ENCODE measurements around the gene HOMEZ. TPM values are rescaled to one million over a fixed set of nuclear protein-coding genes. Genes with fewer than 3 reads are reported as not detected.

The HOMEZ gene
- total and polyA plus RNA-seq, 7 experiments from 2014 or later, result 5.2 to 20.4 (median 8.6) TPM

DNA sequence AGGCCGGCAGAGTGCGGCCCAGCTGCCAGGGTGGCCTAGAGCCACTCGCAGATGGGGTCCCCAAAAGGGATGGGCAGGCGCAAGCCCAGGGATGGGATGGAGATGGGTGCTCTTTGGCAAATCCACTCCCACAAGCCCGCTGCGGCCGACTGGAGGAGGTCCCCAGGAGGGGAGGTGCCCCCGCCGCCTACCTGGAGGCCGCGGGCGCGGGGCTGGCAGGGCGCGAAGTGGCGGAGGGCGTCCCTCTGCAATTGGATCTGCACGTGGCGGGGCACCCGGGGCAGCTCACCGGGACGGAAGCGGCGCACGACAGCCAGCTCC lies 16.0 kb upstream of the HOMEZ start:
- Mint-ChIP-seq H3K27me3 (peaks cover 9 to 15% (median 14%) of the 10 kb centered on the region in 5 donors), H3K9me3 (peaks cover 0 to 5% (median 0%) of the 10 kb centered on the region in 11 donors), H3K4me1 (peaks cover 7 to 41% (median 26%) of the 10 kb centered on the region in 7 donors), H3K36me3 (peaks cover 0 to 13% (median 0%) of the 10 kb centered on the region in 5 donors), H3K27ac (peak overlapping the region; percentile 89 to 99 (median 95)), H3K4me3 (peak overlapping the region; percentile 88 to 100 (median 98))
- H3K27ac ChIP-seq (ENCODE audit: low read depth, low read length), result peak overlapping the region; percentile 95
- POLR2A ChIA-PET, result interaction anchor here (0.5 to 7.6 kb wide), 25 partner anchors 9 to 911 kb away, joined by 3 to 286 read pairs (median 3); partner anchors contain the start of genes ACIN1, C14orf119, CEBPE and DCAF11
- no peaks in the 10 kb centered on the region for H3K9me3 ChIP-seq (ENCODE audit: control insufficient read depth in 2 of 3, low read length in 3 of 3)
- H3K4me1 ChIP-seq (ENCODE audit: control insufficient read depth in 2 of 2, insufficient read depth in 2 of 2, low read length in 2 of 2), result peaks cover 0 to 15% of the 10 kb centered on the region in 2 donors
- CTCF ChIA-PET, result interaction anchor here (1.0 to 5.1 kb wide), 6 partner anchors 9 to 182 kb away, joined by 4 to 41 read pairs (median 4); partner anchors contain the start of genes HOMEZ and PABPN1
- peak overlapping the region; percentile 98 for H3K4me3 ChIP-seq (ENCODE audit: low read length)
- H3K36me3 ChIP-seq (ENCODE audit: control insufficient read depth in 2 of 3, insufficient read depth in 3 of 3, low read length in 3 of 3), result peaks cover 0 to 17% (median 0%) of the 10 kb centered on the region in 3 experiments
- ATAC-seq (peak; percentile 14), DNase-seq (peak in 4 of 9 donors; percentile 74 to 81 (median 80))
- H3K27me3 ChIP-seq (ENCODE audit: control insufficient read depth in 2 of 2, insufficient read depth in 2 of 2, low read length in 2 of 2), result no peaks in the 10 kb centered on the region
- intact Hi-C loops (cut with micrococcal nuclease), result loop anchor here (1.0 to 10.0 kb wide), 27 partner anchors 9 to 1827 kb away; partner anchors contain the start of genes ACIN1 (in 2 of the 2), C14orf119 (in 2 of the 2), DAD1 (in 2 of the 2) and DCAF11 (in 2 of the 2)

DNA sequence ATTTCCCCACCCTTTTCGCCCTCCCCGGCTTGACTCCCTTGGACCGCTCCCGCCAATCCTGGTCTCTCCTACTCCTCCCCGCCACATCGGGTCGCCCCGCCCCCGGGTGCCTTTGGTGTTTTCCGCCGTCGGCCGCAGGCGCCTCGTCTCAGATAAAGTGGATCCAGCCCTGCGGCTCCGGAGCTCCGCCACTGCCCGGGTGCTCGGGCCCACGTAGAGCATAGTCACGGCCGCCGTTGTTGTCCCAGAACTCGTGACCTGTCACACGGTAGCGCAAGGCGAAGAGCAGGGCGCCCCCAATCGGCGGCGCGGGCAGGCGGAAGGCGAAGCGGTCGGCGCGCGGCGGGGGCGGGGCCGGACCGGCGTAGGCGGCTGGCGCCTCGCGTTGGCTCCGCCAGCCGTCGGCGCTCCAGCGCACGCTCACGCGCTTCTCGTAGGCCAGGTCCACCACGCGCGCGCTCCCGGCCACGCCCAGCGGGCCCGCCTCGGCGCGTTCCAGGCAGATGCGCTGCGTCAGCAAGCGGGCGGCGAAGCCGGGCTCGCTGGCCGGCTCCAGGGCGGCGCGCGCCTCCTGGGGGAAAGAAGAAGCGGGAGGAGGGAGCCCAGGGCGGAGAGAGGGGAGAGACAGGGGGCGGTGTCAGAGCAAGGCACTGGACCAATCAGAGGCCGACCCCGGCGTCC lies 15.5 kb upstream of the HOMEZ start:
- intact Hi-C loops (cut with micrococcal nuclease), result loop anchor here (1.0 to 10.0 kb wide), 21 partner anchors 8 to 1827 kb away; partner anchors contain the start of genes DAD1 (in 2 of the 2), DCAF11 (in 2 of the 2), EMC9 (in 2 of the 2) and HOMEZ (in 2 of the 2)
- Mint-ChIP-seq H3K4me3 (peak overlapping the region; percentile 89 to 100 (median 98)), H3K27me3 (peaks cover 8 to 15% (median 12%) of the 10 kb centered on the region in 5 donors), H3K27ac (peak overlapping the region; percentile 92 to 99 (median 97)), H3K36me3 (peaks cover 0 to 13% (median 0%) of the 10 kb centered on the region in 5 donors), H3K9me3 (peaks cover 0 to 6% (median 0%) of the 10 kb centered on the region in 11 donors), H3K4me1 (peaks cover 7 to 41% (median 26%) of the 10 kb centered on the region in 7 donors)
- Histone ChIP-seq H3K9me3 (ENCODE audit: control insufficient read depth in 2 of 3, low read length in 3 of 3) (no peaks in the 10 kb centered on the region), H3K36me3 (ENCODE audit: control insufficient read depth in 2 of 3, insufficient read depth in 3 of 3, low read length in 3 of 3) (peaks cover 0 to 17% (median 0%) of the 10 kb centered on the region in 3 experiments), H3K4me1 (ENCODE audit: control insufficient read depth in 2 of 2, insufficient read depth in 2 of 2, low read length in 2 of 2) (peaks cover 0 to 15% of the 10 kb centered on the region in 2 donors), H3K27me3 (ENCODE audit: control insufficient read depth in 2 of 2, insufficient read depth in 2 of 2, low read length in 2 of 2) (no peaks in the 10 kb centered on the region), H3K27ac (ENCODE audit: low read depth, low read length) (peak overlapping the region; percentile 95), H3K4me3 (ENCODE audit: low read length) (peak overlapping the region; percentile 98)
- DNase-seq (peak; percentile 93 to 99 (median 98)), ATAC-seq (peak; percentile 86)
- POLR2A ChIA-PET, result interaction anchor here (0.6 to 7.6 kb wide), 19 partner anchors 10 to 813 kb away, joined by 3 to 286 read pairs (median 5); partner anchors contain the start of genes ACIN1, C14orf119, DCAF11 and HAUS4
- CTCF ChIA-PET, result interaction anchor here (0.5 to 5.1 kb wide), 9 partner anchors 9 to 225 kb away, joined by 3 to 41 read pairs (median 5); partner anchors contain the start of genes HOMEZ and PABPN1

DNA sequence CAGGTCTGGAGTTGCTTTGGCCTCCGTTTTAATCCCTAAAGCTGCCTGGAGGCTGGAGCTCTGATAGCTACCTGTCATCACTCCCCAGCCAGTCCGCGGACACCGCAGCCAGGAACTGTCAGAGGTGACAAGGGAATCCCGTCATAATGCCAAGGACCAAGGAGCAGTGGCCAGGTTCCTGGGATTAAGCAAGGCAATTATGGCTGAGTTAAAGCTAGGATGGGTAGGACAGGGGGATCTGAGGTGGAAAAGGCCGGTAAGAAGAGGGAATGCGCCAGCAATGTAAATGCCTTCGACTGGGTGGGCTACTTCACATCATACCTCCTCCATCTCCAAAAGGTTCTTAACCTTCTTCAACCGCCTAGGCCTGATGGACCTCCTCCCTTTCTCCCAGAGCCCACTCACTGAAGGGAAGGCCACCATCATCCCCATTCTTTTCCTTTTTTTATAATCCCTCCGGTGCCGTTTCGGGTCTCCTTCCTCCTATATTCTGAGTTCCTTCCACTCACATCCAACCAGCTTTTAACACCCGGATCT lies 14.8 kb upstream of the HOMEZ start:
- Mint-ChIP-seq H3K9me3 (peaks cover 0 to 6% (median 0%) of the 10 kb centered on the region in 11 donors), H3K27ac (peak overlapping the region; percentile 92 to 99 (median 97)), H3K27me3 (peaks cover 2 to 9% (median 6%) of the 10 kb centered on the region in 5 donors), H3K4me3 (peak overlapping the region; percentile 88 to 100 (median 96)), H3K36me3 (peaks cover 0 to 13% (median 0%) of the 10 kb centered on the region in 5 donors), H3K4me1 (peaks cover 7 to 35% (median 26%) of the 10 kb centered on the region in 7 donors)
- Histone ChIP-seq H3K27ac (ENCODE audit: low read depth, low read length) (peak overlapping the region; percentile 95), H3K4me3 (ENCODE audit: low read length) (peak overlapping the region; percentile 42), H3K27me3 (ENCODE audit: control insufficient read depth in 2 of 2, insufficient read depth in 2 of 2, low read length in 2 of 2) (no peaks in the 10 kb centered on the region), H3K9me3 (ENCODE audit: control insufficient read depth in 2 of 3, low read length in 3 of 3) (no peaks in the 10 kb centered on the region), H3K4me1 (ENCODE audit: control insufficient read depth in 2 of 2, insufficient read depth in 2 of 2, low read length in 2 of 2) (peaks cover 0 to 15% of the 10 kb centered on the region in 2 donors), H3K36me3 (ENCODE audit: control insufficient read depth in 2 of 3, insufficient read depth in 3 of 3, low read length in 3 of 3) (peaks cover 0 to 17% (median 0%) of the 10 kb centered on the region in 3 experiments)
- intact Hi-C loops (cut with micrococcal nuclease), result loop anchor here (1.0 to 10.0 kb wide), 21 partner anchors 7 to 1826 kb away; partner anchors contain the start of genes DAD1 (in 2 of the 2), DCAF11 (in 2 of the 2), EMC9 (in 2 of the 2) and HOMEZ (in 2 of the 2)
- peak in 6 of 9 donors; percentile 13 to 36 (median 16) for DNase-seq
- no peak for ATAC-seq
- ChIA-PET CTCF (interaction anchor here (0.5 to 5.1 kb wide), 11 partner anchors 8 to 232 kb away, joined by 3 to 41 read pairs (median 4); partner anchors contain the start of genes HOMEZ and PABPN1), POLR2A (interaction anchor here (0.8 to 7.6 kb wide), 14 partner anchors 10 to 813 kb away, joined by 3 to 286 read pairs (median 5); partner anchors contain the start of genes DCAF11, HAUS4, HOMEZ and NRL)

DNA sequence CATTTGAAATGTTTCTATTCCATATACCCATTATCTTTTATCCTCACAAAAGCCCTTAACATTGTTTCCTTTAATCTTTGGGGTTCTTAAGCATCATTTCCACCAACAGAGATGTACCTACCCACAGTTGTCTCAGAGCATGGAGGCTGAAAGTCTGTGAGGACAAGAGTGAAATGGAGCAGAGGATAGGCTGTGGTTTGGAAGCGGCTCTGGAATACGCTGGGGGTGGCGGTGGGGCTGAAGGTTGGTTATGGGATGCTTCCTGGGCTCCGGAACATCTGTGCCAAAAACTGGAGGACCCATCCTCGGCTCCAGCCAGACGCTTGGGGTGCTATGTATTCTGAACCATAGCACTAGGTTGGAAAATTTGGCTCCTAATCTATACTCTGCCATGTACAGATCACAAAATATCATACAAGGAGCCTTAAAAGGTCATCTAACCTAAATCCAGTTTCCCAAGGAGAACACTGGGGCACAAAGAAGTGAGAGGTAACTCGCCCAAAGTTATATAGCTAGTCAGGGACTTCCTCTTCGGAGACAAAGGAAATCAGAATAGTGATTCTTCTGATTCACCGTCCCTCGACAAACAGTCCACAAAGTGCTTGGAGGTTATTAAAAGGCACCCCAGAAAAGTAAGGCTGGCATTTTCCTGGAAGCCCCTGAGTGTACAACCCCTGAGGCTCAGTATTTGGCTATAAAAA lies 14.2 kb upstream of the HOMEZ start:
- H3K9me3 ChIP-seq (ENCODE audit: control insufficient read depth in 2 of 3, low read length in 3 of 3), result no peaks in the 10 kb centered on the region
- CTCF ChIA-PET, result interaction anchor here (0.5 to 5.1 kb wide), 7 partner anchors 8 to 231 kb away, joined by 3 to 41 read pairs (median 5); partner anchors contain the start of genes HOMEZ and PABPN1
- peaks cover 12 to 38% (median 29%) of the 10 kb centered on the region in 7 donors for H3K4me1 Mint-ChIP-seq
- POLR2A ChIA-PET, result interaction anchor here (0.8 to 7.6 kb wide), 7 partner anchors 11 to 814 kb away, joined by 3 to 286 read pairs (median 5); partner anchors contain the start of genes DCAF11, HOMEZ, NRL and PABPN1
- ATAC-seq, result no peak
- H3K4me3 ChIP-seq (ENCODE audit: low read length), result peak overlapping the region; percentile 42
- peaks cover 0 to 6% (median 3%) of the 10 kb centered on the region in 5 donors for H3K27me3 Mint-ChIP-seq
- peaks cover 0 to 6% (median 0%) of the 10 kb centered on the region in 11 donors for H3K9me3 Mint-ChIP-seq
- peak in 1 of 9 donors; percentile 19 for DNase-seq
- H3K27ac Mint-ChIP-seq, result peak overlapping the region; percentile 92 to 99 (median 97)
- H3K4me1 ChIP-seq (ENCODE audit: control insufficient read depth in 2 of 2, insufficient read depth in 2 of 2, low read length in 2 of 2), result peaks cover 0 to 18% of the 10 kb centered on the region in 2 donors
- H3K27me3 ChIP-seq (ENCODE audit: control insufficient read depth in 2 of 2, insufficient read depth in 2 of 2, low read length in 2 of 2), result no peaks in the 10 kb centered on the region
- peak overlapping the region; percentile 88 to 100 (median 96) for H3K4me3 Mint-ChIP-seq
- intact Hi-C loops (cut with micrococcal nuclease), result loop anchor here (1.0 to 10.0 kb wide), 12 partner anchors 35 to 1825 kb away; partner anchors contain the start of genes DAD1 (in 2 of the 2), EMC9 (in 2 of the 2), PSME2 (in 2 of the 2) and RNF31 (in 2 of the 2)
- peak overlapping the region; percentile 95 for H3K27ac ChIP-seq (ENCODE audit: low read depth, low read length)
- H3K36me3 Mint-ChIP-seq, result peaks cover 0 to 13% (median 0%) of the 10 kb centered on the region in 5 donors
- H3K36me3 ChIP-seq (ENCODE audit: control insufficient read depth in 2 of 3, insufficient read depth in 3 of 3, low read length in 3 of 3), result peaks cover 0 to 17% (median 0%) of the 10 kb centered on the region in 3 experiments

DNA sequence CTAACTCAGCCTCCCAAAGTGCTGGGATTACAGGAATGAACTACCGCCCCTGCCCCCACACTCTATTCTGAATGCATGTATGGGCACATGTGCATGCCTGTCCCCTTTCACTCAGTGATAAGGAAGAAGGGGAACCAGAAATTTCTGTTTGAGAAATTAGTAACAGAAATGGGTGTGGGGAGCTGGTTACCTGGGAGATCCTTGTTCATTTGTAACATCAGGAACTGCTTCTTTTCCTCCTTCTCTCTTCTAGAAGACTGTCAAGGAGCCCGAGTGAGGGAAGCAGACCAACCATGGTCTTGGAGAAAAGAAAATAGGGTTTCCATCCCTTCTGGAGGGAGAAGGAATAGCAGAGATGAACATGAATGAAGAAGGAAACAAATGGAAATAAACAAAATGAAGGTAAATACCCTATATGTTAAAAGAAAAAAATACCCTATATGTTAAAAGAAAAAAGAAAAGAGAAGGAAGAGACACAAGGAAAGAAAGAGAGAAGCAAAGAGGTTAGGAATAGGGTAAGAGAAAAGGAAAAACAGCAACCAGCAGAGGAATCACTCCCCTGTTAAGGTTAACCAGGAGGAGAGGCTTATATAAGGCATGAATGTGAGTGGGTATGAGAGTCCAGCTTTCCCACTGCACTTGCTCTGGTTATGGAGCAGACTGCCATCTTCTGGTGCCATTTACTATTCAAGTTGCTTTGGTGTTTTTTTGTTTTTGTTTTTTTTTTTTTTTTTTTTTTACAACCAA lies 13.5 kb upstream of the HOMEZ start:
- Mint-ChIP-seq H3K4me1 (peaks cover 17 to 43% (median 36%) of the 10 kb centered on the region in 7 donors), H3K4me3 (peak overlapping the region in 9 of 10 donors; percentile 9 to 100 (median 44)), H3K27ac (peak overlapping the region in 8 of 9 donors; percentile 59 to 99 (median 94)), H3K36me3 (peaks cover 0 to 13% (median 0%) of the 10 kb centered on the region in 5 donors), H3K9me3 (peaks cover 0 to 6% (median 0%) of the 10 kb centered on the region in 11 donors), H3K27me3 (peaks cover 0 to 4% (median 0%) of the 10 kb centered on the region in 5 donors)
- ATAC-seq, result no peak
- DNase-seq, result peak in 5 of 9 donors; percentile 11 to 51 (median 27)
- Histone ChIP-seq H3K4me1 (ENCODE audit: control insufficient read depth in 2 of 2, insufficient read depth in 2 of 2, low read length in 2 of 2) (peaks cover 0 to 25% of the 10 kb centered on the region in 2 donors), H3K27me3 (ENCODE audit: control insufficient read depth in 2 of 2, insufficient read depth in 2 of 2, low read length in 2 of 2) (no peaks in the 10 kb centered on the region), H3K27ac (ENCODE audit: low read depth, low read length) (peak overlapping the region; percentile 95), H3K4me3 (ENCODE audit: low read length) (no peak overlapping the region), H3K9me3 (ENCODE audit: control insufficient read depth in 2 of 3, low read length in 3 of 3) (no peaks in the 10 kb centered on the region), H3K36me3 (ENCODE audit: control insufficient read depth in 2 of 3, insufficient read depth in 3 of 3, low read length in 3 of 3) (peaks cover 0 to 17% (median 0%) of the 10 kb centered on the region in 3 experiments)
- CTCF ChIA-PET, result interaction anchor here (2.0 kb wide), 2 partner anchors 10 to 13 kb away, joined by 6 to 7 read pairs; partner anchors contain the start of gene HOMEZ
- POLR2A ChIA-PET, result interaction anchor here (0.6 to 7.2 kb wide), 3 partner anchors 10 to 387 kb away, joined by 4 to 135 read pairs (median 4); partner anchors contain the start of gene HOMEZ
- intact Hi-C loops (cut with micrococcal nuclease), result no loop called here
